GM12864 (cell line): ENCODE results near the gene MAPRE3.
A peak's percentile ranks its signal among the peaks of the same experiment; 100 is the strongest.

Experiments
- DNase-seq: peaks from one replicate; pipeline ENCODE4 v3.0.0-alpha.2; 2011; ENCODE audit warnings: low read depth
- H3K4me3 ChIP-seq: 2 replicates; pipeline ENCODE4 v1.5.1; 2011; ENCODE audit warnings: mild to moderate bottlenecking, low read depth, low read length, control low read depth
- TF ChIP-seq, protein P1 (sequence below): IDR thresholded peaks from 2 replicates; pipeline ENCODE4 v1.5.1; 2011; ENCODE audit warnings: low read depth, mild to moderate bottlenecking, moderate library complexity, low read length, control low read depth, inconsistent platforms; ENCODE audit errors: missing control alignments

MAPRE3 gene

DNA sequence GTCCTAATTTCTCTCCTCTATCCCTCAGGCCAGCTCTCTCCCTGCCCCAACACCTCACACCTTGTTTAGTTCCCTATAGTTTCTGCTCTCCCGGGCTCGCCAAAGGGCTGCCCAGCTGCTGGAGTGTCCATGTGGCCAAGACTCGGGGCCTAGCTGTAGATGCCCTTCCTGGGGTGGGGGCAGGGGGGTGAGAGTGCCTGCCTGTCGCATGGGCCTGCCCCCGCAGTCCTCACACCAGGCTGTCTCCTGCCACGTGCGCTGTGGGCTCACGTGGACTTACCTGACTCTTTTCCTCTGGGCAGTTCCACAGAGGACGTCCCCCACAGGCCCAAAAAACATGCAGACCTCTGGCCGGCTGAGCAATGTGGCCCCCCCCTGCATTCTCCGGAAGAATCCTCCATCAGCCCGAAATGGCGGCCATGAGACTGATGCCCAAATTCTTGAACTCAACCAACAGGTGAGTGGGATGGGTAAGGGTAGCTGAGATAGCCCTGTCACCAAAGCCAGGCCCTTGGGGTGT is 54.9 kb downstream of the MAPRE3 start:
- H3K4me3 ChIP-seq: no peak overlapping the region
- no peak for DNase-seq
- TF ChIP-seq, protein P1, sequence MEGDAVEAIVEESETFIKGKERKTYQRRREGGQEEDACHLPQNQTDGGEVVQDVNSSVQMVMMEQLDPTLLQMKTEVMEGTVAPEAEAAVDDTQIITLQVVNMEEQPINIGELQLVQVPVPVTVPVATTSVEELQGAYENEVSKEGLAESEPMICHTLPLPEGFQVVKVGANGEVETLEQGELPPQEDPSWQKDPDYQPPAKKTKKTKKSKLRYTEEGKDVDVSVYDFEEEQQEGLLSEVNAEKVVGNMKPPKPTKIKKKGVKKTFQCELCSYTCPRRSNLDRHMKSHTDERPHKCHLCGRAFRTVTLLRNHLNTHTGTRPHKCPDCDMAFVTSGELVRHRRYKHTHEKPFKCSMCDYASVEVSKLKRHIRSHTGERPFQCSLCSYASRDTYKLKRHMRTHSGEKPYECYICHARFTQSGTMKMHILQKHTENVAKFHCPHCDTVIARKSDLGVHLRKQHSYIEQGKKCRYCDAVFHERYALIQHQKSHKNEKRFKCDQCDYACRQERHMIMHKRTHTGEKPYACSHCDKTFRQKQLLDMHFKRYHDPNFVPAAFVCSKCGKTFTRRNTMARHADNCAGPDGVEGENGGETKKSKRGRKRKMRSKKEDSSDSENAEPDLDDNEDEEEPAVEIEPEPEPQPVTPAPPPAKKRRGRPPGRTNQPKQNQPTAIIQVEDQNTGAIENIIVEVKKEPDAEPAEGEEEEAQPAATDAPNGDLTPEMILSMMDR: no peak

DNA sequence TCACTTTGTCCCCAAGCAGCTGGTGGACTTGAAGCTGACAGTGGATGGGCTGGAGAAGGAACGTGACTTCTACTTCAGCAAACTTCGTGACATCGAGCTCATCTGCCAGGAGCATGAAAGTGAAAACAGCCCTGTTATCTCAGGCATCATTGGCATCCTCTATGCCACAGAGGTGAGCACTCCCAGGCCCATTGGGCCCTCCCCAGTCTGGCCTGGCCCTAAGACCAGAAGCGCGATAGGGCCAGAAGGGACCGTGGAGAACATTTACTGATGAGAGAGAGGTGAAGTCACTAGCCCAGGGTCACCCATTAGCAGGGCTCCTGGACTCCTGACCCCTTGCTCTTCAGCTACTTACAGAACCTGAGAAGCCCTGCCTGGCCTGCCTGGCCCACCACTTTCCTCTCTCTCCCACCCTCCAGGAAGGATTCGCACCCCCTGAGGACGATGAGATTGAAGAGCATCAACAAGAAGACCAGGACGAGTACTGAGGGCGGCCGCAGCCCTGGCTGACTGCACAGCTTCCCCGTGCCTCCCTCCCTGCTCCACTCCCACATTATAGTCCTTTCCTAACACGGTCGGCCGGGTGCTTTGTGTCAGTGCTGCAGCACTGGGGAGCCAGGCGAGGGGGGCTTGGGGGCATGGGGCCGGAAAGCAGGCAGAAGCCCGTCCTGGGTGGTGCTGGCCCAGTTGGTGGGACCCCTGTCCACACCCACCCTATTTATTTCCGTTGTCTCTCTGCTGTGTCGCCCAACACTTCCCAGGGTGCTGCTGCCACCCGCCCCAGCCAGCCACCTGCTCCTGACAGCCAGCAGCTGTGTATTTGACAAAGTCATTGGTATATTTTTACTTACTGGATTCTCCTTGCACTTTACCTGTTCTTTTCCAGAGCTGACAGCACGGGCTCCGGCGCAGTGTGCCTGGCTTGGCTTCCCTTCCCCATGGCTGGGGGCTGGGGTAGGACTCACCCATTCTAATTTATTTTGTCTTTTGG is 55.7 kb downstream of the MAPRE3 start:
- TF ChIP-seq, protein P1: no peak
- DNase-seq: no peak
- no peak overlapping the region for H3K4me3 ChIP-seq

DNA sequence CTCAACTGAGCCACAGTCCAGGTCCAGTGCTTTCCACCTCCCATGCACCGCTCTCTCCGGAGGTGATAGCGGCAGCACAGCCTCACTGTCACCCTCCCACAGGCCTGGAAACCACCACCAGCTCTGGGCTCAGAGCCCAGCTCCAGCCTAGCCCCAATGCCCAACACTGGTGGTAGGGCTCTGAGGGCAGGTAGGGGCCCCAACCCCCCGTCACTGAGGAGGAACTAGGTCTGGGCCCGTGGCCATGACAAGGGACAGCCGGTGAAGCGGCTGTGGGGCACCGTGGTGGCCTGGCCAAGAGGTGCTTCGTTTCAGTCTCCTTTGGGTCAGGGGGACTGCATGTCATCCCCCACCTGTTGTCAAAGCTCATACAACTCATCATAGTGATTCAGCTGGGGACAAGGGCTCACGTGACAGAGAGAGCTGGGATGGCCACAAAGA is 56.8 kb downstream of the MAPRE3 start:
- TF ChIP-seq, protein P1: no peak
- no peak for DNase-seq
- no peak overlapping the region for H3K4me3 ChIP-seq

DNA sequence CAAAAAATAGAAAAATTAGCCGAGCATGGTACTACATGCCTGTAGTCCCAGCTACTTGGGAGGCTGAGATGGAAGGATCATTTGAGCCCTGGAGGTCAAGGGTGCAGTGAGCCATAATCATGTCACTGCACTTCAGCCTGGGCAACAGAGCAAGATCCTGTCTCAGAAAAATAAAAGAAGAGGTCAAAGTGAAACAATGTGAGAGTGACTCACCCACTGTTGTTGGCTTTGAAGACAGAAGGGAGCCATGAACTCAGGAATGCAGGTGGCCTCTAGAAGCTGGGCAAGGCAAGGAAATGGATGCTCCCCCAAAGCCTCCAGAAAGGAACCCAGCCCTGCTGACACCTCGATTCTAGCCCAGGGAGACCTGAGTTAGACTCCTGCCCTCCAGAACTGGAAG is 58.6 kb downstream of the MAPRE3 start:
- TF ChIP-seq, protein P1: no peak
- DNase-seq: no peak

DNA sequence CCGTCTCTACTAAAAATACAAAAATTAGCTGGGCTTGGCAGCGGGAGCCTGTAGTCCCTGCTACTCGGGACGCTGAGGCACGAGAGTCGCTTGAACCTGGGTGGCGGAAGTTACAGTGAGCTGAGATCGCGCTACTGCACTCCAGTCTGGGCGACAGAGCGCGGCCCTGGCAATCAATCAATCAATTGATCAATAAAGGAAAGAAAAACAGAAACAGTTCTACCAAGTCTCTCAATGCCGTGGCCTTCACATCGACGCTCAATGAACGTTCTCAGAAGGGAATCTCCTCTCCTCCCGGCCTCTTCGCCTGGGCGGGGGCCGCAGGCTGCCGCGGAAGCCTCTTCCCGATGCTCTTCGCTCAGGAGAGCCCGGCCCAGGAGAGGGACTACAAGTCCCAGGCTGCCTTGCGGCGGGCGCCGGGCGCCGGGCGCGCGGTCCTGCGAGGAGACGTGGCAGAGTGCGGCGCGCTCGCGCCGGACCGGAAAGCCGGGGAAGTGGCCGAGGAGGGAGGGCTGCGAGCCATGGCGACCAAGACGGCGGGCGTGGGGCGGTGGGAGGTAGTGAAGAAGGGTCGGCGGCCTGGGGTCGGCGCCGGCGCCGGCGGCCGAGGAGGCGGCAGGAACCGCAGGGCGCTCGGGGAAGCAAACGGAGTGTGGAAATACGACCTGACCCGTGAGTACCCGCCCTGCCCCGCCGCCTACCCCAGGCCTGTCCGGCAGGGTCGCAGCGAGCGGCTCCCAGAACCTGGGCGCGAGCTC is 62.2 kb downstream of the MAPRE3 start, which contains the start of gene TMEM214:
TSS of gene TMEM214 (plus strand) at position 471 of the 758 bp plus-strand sequence. CDS start at position 522, 51 bp downstream.
- peak within 1 kb of the TSS; percentile 99 for H3K4me3 ChIP-seq
- DNase-seq: peak; percentile 57
- TF ChIP-seq, protein P1: peak; percentile 11

More for the DNA sequence above, 58.6 kb downstream of the MAPRE3 start:
- H3K4me3 ChIP-seq: no peak overlapping the region

DNA sequence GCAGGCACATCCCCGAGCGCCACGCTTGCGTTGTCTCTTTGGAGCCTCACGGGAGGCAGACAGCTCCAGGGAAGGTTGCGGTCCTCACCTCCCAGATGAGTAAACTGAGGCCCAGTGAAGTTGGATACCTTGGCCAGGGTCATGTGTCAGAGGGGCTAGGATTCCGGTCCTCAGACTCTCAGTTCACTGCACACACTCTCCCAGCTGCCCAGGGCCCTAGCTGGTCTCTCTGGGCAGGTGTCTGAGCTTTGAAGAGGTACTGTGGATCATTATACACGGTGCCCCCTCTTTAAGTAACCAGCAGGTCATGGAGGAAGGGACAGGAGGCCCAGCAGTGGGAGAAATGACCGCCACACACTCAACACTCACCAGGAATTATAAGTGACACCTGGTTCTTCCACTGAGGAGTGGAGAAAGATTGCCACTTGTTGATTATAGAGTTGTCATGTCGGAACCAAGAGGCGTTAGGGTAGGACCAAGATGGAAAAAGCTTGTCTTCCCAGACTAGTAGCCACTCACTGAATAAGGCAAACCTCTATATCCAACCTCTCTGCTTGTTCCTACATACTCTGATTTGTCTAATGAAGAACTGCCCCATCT is 62.9 kb downstream of the MAPRE3 start:
- TF ChIP-seq, protein P1: no peak
- peak overlapping the region; percentile 99 for H3K4me3 ChIP-seq
- no peak for DNase-seq
